ENCODE data around the gene ASB1. TPM values are rescaled to one million over a fixed set of nuclear protein-coding genes. Genes with fewer than 3 reads are reported as not detected.

ASB1 gene
- total and polyA plus RNA-seq, 10 of the 15 experiments (the other 5 are each of a cell fraction or from before 2014, with no cell fraction given) = 5.2 to 31.2 (median 25.8) TPM

GRCh38 chr2:238407566-238407965 is 19.2 kb upstream of the ASB1 start (continued):
- TF ChIP-seq ATF2 (IDR thresholded peaks at IDR 0.05; ENCODE audit: low read length) = no peak
- TF ChIP-seq RB1 (IDR thresholded peaks at IDR 0.05; ENCODE audit: borderline replicate concordance) = no peak
- TF ChIP-seq, protein P1, sequence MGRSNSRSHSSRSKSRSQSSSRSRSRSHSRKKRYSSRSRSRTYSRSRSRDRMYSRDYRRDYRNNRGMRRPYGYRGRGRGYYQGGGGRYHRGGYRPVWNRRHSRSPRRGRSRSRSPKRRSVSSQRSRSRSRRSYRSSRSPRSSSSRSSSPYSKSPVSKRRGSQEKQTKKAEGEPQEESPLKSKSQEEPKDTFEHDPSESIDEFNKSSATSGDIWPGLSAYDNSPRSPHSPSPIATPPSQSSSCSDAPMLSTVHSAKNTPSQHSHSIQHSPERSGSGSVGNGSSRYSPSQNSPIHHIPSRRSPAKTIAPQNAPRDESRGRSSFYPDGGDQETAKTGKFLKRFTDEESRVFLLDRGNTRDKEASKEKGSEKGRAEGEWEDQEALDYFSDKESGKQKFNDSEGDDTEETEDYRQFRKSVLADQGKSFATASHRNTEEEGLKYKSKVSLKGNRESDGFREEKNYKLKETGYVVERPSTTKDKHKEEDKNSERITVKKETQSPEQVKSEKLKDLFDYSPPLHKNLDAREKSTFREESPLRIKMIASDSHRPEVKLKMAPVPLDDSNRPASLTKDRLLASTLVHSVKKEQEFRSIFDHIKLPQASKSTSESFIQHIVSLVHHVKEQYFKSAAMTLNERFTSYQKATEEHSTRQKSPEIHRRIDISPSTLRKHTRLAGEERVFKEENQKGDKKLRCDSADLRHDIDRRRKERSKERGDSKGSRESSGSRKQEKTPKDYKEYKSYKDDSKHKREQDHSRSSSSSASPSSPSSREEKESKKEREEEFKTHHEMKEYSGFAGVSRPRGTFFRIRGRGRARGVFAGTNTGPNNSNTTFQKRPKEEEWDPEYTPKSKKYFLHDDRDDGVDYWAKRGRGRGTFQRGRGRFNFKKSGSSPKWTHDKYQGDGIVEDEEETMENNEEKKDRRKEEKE (IDR thresholded peaks at IDR 0.05) = no peak
- TF ChIP-seq SREBF1 (IDR thresholded peaks at IDR 0.05; ENCODE audit: low read length) = no peak

DNA sequence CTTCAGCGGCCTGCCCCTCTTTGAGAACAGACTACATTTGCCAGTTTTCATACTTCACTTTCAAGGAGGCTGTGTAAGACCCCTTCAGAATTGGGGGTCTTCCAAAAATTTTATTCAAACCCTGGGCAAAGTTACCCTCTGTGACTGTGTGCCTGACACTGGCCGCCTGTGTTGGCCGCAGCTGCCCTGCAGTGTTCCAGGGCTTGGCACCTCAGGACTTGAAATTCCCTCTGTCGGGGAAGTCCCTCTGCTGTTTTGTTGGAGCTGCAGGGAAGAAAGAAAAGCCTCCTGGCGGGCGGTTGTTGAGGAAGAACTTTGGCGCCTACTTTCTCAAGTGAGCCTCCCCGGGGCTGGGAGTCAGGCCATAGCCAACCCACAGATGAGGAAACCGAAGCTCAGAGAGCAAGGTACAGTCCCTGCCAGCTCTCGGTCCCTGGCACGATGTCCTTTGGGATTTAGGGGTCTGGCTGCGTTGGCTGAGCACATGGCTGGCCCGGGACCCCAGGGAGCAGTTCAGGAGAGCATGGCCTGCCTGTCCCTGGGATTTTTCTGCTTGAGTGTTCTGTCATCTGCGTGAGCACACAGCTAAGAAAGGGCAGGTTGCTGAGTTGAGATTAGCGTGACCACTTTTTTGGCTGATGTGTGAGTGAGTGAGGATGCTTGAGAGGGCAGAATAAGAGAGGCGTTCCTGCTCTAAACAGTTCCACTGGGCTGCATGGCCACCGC is 17.9 kb upstream of the ASB1 start:
- Histone ChIP-seq H2AFZ (ENCODE audit: control insufficient read depth, low read depth, low read length) (no peak overlapping the region), H3K27me3 (replicated peaks in 1 of 2; ENCODE audit: control insufficient read depth in 2 of 2, insufficient read depth in 2 of 2, low read length in 1 of 2) (no peaks in the 10 kb centered on the region), H3K4me2 (ENCODE audit: control insufficient read depth, insufficient read depth) (no peak overlapping the region), H3K4me3 (no peak overlapping the region), H3K4me1 (ENCODE audit: control insufficient read depth, insufficient read depth, low read length) (no peaks in the 10 kb centered on the region), H3K9me3 (replicated peaks; ENCODE audit: control insufficient read depth, insufficient read depth, low read length) (no peaks in the 10 kb centered on the region), H3K9ac (ENCODE audit: control insufficient read depth, insufficient read depth, low read length) (no peak overlapping the region), H3K79me2 (ENCODE audit: control insufficient read depth, insufficient read depth, low read length) (no peaks in the 10 kb centered on the region), H4K20me1 (ENCODE audit: control insufficient read depth, insufficient read depth) (no peaks in the 10 kb centered on the region), H3K27ac (ENCODE audit: control insufficient read depth, insufficient read depth) (no peak overlapping the region), H3K36me3 (ENCODE audit: control insufficient read depth in 2 of 2, insufficient read depth in 2 of 2, low read length in 1 of 2) (no peaks in the 10 kb centered on the region)
- ChIA-PET POLR2A (no interaction called here), RAD21 (ENCODE audit: unreplicated experiment) (no interaction called here), CTCF (no interaction called here), SMC1A (ENCODE audit: uncharacterized antibody, unreplicated experiment) (no interaction called here)
- in situ Hi-C loops (cut with MboI) (no loop called here), intact Hi-C loops (cut with micrococcal nuclease; ENCODE audit: unreplicated experiment) (no loop called here)
- ATAC-seq = no peak
- FAIRE-seq = no peak
- no peak for DNase-seq (ENCODE audit: low read depth, low spot score)
- 65% methylated on average over 17 of the region's 17 CpGs for WGBS (ENCODE audit: insufficient coverage, insufficient replicate concordance, low lambda C conversion rate, missing lambda C conversion rate)
- BruUV-seq (replicated peaks) = no TSS peak
- TF ChIP-seq NR2F1 (conservative IDR thresholded peaks at IDR 0.05) = no peak
- TF ChIP-seq TARDBP (IDR thresholded peaks at IDR 0.05; ENCODE audit: borderline replicate concordance) = no peak
- TF ChIP-seq IRF5 (IDR thresholded peaks at IDR 0.05; ENCODE audit: borderline replicate concordance) = no peak
- TF ChIP-seq ZBTB33 (IDR thresholded peaks at IDR 0.05) = no peak
- TF ChIP-seq ZBTB4 (CRISPR knock-in tag; IDR thresholded peaks at IDR 0.05) = no peak

Data from GM12878 (cell line).